Hematopoietic multipotent progenitor cell (in vitro differentiated cells): ENCODE results near the gene NOVA2. TPM values are rescaled to one million over a fixed set of nuclear protein-coding genes. Genes with fewer than 3 reads are reported as not detected.
A peak's percentile ranks its signal among the peaks of the same experiment; 100 is the strongest.

Source experiments
- DNase-seq, 3 donors: peaks; one replicate each; pipeline ENCODE4 v3.0.0-alpha.2; 2011 to 2015; ENCODE audit warnings: low read depth in 2 of 3, low spot score in 2 of 3
- total RNA-seq: library from RNA; depleted of rRNA; stranded (reverse); fragments of >200 nt; gene quantifications from one replicate; pipeline ENCODE4 v1.2.3, GENCODE V29; 2012

Gene NOVA2
- total RNA-seq, 1 donor = not detected

DNA sequence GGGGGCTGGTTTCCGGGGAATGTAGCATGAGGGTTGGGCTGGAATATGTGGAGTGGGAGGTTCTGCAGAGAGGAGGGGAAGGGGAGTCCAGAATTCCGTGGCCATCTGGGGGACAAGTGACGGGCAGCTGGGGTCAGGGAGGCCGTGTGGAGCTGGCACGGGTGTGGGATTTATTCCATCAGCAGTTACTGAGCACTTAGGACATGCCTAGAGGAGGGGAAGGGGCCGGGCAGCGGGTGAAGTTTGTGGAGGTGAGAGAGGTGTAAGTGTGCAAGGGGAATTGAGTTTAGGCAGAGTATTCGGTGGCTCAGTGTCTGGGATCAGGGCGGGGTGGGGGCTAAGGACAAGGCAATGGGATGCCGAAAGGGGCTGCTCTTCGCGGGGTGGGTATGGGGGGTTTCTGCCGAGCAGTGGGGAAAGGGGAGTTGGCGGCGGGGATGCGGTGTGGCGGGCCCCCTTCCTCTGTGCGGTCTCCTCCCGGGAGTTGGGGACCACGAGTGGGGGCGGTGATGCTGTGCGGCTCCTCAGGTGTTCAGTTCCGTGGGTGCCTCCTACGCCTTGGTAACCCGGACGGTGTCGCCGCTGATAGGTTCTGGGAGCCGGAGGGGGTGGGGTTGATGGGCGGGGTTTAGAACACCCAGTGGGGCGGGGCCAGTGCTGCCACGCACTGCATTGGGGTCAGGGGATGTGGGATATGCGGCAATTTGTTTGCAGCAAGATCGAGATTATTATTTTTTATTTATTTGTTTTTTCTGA lies 27.0 kb upstream of the NOVA2 start:
- peak; percentile 47 to 52 (median 49) for DNase-seq

- DNase-seq = no peak
Observed at GRCh38 chr19:45999653-46000121, 26.0 kb upstream of the NOVA2 start.

DNA sequence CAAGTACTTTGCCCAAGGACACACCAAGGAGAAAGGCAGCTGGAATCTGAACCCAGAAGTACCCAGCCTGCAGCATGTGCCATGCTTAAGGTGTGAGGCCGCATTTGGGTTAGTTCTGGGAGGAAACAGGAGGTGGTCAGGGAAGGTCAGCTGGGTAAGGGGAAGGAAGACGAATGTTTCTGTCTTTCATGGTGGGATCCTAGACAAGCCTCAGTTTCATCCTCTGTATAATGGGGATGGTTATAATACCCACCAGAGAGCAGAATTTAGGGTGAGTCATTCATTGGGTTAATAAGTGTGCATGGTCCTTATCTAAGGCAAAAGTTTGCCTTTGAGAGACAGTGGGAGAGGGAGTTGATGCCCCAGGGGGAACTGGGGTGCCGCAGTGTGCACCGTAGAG lies 25.2 kb upstream of the NOVA2 start:
- no peak for DNase-seq

- no peak for DNase-seq
Observed at GRCh38 chr19:45996933-45997332, 23.3 kb upstream of the NOVA2 start.

DNA sequence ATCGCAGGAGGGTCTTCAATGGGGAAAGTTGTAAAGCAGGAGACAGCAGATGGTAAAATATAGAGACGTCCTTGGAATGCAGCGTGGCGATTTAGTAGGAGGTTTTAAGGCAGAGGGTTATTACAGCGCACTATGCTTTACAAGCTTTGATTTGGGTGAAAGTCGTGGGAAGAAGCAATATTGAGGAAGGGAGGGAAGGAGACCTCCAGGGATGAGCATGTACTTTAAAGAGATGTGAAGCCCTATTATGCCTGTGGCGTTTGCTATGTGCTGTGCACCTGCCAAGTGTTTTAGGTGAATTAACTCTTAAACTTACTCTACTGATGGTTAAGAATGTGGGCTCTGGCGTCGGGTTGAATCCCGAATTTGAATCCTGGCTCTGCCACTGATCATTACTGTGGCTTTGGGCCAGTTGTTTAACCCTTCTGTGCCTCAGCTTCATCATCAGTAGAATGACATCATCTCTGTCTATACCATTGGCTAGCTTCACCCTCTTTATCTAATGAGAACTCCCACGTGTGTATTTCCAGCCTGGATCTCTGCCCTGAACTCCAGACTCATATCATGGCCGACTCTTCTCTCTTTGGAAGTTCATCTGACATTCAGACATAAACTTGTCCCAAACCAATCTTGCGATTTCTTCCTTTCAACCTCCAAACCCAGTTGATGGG lies 22.2 kb upstream of the NOVA2 start:
- DNase-seq = no peak

- peak; percentile 92 to 100 (median 98) for DNase-seq
Observed at GRCh38 chr19:45994998-45995714, 21.5 kb upstream of the NOVA2 start, which contains the start of gene CCDC61. CCDC61 (plus strand) TSS chr19:45995467; CDS start chr19:46003019, 7,552 bp downstream.

GRCh38 chr19:45994456-45994997 lies 20.9 kb upstream of the NOVA2 start:
- DNase-seq = no peak

DNA sequence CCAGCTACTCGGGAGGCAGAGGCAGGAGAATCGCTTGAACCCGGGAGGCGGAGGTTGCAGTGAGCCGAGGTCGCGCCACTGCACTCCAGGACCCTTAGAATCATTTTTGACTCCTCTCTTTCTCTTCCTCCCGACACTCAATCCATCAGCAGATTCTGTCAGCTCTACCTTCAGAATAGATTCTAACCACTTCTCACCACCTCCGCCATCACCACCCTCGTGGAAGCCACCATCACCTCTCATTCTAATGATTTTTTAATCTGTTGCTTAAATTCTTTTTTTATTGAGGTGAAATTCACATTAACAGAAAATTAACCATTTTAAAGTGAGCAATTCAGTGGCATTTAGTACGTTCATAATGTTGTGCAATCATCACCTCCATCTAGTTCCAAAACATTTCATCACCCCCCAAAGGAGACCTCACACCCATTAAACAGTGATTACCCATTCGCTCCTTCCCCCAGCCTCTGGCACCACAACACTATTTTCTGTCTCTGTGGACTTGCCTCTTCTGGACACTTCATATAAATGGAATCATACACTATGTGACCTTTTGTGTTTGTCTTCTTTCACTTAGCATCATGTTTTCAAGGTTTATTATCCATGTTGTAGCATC lies 16.6 kb upstream of the NOVA2 start:
- no peak for DNase-seq

GRCh38 chr19:45985321-45985720 lies 11.7 kb upstream of the NOVA2 start:
- no peak for DNase-seq

DNA sequence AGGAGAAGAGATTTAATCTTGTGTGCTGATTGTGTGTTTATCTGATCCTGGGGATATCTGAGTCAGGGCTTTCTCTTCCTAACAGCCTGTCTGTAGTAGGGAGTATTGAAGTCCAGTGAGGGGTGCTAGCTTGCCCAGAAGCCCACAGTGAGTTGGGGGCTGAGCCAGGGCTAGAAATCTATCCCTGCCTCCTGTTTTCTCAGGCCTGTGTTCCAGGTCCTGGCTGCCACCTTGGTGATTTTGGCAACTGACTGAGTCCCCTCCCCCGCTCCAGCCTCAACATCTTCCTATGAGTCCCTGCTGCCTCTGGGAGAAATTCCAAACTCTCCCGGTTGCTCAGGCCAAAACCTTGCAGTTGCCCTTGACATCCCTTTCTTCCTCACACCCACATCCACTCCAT lies 7.7 kb upstream of the NOVA2 start:
- DNase-seq = no peak

DNA sequence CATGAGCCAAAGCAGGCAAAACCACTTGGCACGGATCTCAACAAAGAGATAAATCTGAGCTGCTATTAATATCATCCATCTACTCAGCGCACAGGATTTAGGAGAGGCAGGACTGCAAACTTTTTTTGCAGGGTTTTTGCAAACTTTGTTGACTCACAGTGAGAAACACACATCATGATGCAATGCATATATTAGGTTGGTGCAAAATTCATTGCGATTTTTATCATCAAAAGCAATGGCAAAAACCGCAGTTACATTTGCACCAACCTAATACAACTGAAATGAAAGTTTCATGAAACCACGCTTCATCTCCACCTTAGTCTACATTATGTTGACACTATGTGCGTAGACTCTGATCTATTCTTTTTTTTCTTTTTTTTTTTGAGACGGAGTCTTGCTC lies 4.5 kb upstream of the NOVA2 start:
- DNase-seq = no peak

DNA sequence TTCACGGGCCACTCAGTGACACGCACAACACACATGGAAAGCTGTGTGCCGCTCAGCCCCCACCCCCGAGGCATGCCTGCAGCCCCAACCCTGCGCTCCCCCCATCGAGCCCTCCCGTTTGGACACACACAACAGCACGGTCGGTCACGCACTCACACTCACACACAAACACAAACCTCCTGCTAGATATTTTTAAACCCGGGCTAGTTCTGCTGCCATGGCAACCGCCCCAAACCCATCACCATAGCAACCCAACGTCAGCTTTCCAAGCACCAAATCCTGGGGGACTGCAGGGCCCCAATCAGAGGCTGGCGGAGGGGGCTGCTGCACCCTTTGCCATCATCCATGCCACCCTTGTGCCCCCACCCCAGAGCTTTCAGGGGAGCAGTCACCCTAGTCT lies 2.5 kb upstream of the NOVA2 start:
- DNase-seq = peak in 1 of 3 donors; percentile 42

- no peak for DNase-seq
Observed at GRCh38 chr19:45975306-45976070, 1.8 kb upstream of the NOVA2 start.

- DNase-seq = no peak
Observed at GRCh38 chr19:45972947-45973540, 621 bp downstream of the NOVA2 start.

GRCh38 chr19:45972081-45972946 lies 1.4 kb downstream of the NOVA2 start:
- peak in 2 of 3 donors; percentile 51 to 54 for DNase-seq

GRCh38 chr19:45971260-45971902 lies 2.3 kb downstream of the NOVA2 start:
- DNase-seq = no peak

GRCh38 chr19:45969676-45970075 lies 4.0 kb downstream of the NOVA2 start:
- DNase-seq = no peak

GRCh38 chr19:45968626-45969025 lies 5.0 kb downstream of the NOVA2 start:
- DNase-seq = no peak
